Measurements from ENCODE around the gene GNA14. TPM values are rescaled to one million over a fixed set of nuclear protein-coding genes. Genes with fewer than 3 reads are reported as not detected.

GNA14 gene
- total RNA-seq, 3 donors from 2014 or later (not counting 1 experiment from before 2014, with no cell fraction given): 1.8 TPM; not detected in 2

DNA sequence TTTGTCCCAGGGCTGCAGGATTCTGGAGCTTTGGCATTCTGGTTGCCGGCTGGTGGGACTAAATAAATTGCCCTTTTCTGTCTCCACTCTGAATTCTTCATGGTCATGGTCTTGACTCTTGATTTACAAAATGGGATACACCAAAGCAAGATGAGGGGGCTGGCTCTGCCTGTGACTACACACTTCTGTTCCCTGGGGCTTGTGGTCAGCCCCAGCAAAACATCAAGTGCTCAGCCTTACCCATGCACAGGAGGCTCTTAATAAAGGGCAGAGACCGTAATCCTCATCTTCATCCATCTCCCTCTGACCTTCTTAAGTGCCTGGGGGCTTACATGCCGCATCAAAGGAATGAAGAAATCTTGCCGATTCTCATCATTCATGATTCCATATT is 198.0 kb downstream of the GNA14 start:
- H3K36me3 ChIP-seq (ENCODE audit: control insufficient read depth, insufficient read depth, low read length): no peaks in the 10 kb centered on the region
- H3K4me3 ChIP-seq (ENCODE audit: low read length): no peak overlapping the region
- no peaks in the 10 kb centered on the region for H3K4me1 ChIP-seq (ENCODE audit: control insufficient read depth, insufficient read depth, low read length)
- no peak for ATAC-seq
- TF ChIP-seq, protein P1, sequence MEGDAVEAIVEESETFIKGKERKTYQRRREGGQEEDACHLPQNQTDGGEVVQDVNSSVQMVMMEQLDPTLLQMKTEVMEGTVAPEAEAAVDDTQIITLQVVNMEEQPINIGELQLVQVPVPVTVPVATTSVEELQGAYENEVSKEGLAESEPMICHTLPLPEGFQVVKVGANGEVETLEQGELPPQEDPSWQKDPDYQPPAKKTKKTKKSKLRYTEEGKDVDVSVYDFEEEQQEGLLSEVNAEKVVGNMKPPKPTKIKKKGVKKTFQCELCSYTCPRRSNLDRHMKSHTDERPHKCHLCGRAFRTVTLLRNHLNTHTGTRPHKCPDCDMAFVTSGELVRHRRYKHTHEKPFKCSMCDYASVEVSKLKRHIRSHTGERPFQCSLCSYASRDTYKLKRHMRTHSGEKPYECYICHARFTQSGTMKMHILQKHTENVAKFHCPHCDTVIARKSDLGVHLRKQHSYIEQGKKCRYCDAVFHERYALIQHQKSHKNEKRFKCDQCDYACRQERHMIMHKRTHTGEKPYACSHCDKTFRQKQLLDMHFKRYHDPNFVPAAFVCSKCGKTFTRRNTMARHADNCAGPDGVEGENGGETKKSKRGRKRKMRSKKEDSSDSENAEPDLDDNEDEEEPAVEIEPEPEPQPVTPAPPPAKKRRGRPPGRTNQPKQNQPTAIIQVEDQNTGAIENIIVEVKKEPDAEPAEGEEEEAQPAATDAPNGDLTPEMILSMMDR (IDR thresholded peaks at IDR 0.05): no peak
- Mint-ChIP-seq H3K36me3 (no peaks in the 10 kb centered on the region), H3K4me3 (no peak overlapping the region), H3K9me3 (peaks cover 0 to 5% of the 10 kb centered on the region in 2 donors), H3K27ac (no peak overlapping the region), H3K27me3 (ENCODE audit: low read depth in 2 of 2) (peaks cover 18 to 33% of the 10 kb centered on the region in 2 donors), H3K4me1 (peaks cover 7 to 10% of the 10 kb centered on the region in 2 donors)
- no peak overlapping the region for H3K27ac ChIP-seq (ENCODE audit: low read length)
- intact Hi-C loops (cut with micrococcal nuclease): no loop called here
- 99% methylated on average over 4 of the region's 4 CpGs for WGBS (ENCODE audit: insufficient coverage)
- no peak for DNase-seq
- H3K9me3 ChIP-seq (ENCODE audit: control insufficient read depth, insufficient read depth, low read length): peaks cover 4% of the 10 kb centered on the region
- H3K27me3 ChIP-seq (ENCODE audit: control insufficient read depth, insufficient read depth, low read length): no peaks in the 10 kb centered on the region

DNA sequence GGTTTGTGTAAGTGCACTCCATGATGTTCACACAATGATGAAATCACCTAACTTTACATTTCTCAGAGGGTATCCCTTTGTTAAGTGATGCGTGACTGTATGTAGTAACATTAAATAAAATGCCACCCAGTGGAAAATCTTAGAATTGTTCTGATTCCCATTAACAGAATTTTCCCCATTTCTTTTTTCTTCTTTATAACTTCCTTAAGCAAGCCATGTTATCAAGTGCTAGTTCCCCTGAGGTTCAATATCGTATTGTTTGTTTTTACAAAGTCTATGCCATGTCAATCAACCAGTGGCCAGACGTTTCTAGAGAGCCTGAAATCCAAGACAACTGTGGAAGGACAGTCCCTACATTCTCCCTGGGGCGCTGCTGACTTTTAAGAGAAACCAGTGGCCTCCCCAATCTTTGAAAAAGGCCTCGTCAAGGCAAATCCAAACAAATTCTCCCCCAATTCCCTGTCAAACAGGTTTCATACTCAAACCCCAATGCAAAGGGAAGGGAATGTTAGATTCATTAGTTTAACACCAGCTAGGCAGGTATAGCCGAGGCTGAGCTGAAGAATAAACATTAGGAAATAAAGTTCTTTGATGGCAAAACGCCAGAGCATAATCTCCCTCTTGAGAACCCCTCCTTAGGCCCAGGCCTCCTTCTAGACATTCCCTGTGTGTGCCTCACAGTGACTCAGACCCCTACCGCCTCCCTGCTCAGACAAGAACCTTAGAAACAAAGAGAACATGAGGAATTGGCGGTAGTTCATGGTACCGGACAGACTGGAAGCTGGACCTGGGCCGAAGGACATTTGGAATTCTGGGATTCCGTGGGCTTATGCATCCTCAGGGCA is 198.7 kb downstream of the GNA14 start:
- intact Hi-C loops (cut with micrococcal nuclease): no loop called here
- Mint-ChIP-seq H3K9me3 (peaks cover 0 to 5% of the 10 kb centered on the region in 2 donors), H3K4me1 (peaks cover 7 to 10% of the 10 kb centered on the region in 2 donors)

DNA sequence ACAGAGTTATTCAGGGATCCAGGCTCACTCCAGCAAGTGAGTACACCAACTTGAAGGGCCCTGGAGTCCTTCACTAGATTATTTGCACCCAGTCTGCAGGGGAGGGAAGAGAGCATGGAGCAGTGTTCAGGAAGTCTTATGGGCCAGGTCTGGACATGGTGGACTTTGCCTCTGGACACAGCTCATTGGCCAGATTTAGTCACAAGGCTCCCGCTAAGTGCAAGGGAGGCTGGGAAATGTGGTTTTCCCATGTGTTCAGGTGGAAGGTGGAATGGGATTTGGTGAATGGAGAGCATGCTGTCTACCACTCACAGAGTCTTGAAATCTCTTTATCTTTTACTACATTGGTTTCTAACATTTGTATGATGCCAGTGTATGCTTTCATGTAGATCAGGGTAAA is 200.5 kb downstream of the GNA14 start:
- Mint-ChIP-seq H3K27me3 (ENCODE audit: low read depth in 2 of 2) (peaks cover 16 to 17% of the 10 kb centered on the region in 2 donors), H3K36me3 (no peaks in the 10 kb centered on the region), H3K4me3 (no peak overlapping the region), H3K9me3 (peaks cover 0 to 5% of the 10 kb centered on the region in 2 donors), H3K27ac (no peak overlapping the region), H3K4me1 (no peaks in the 10 kb centered on the region)
- peaks cover 4% of the 10 kb centered on the region for H3K9me3 ChIP-seq (ENCODE audit: control insufficient read depth, insufficient read depth, low read length)
- H3K36me3 ChIP-seq (ENCODE audit: control insufficient read depth, insufficient read depth, low read length): no peaks in the 10 kb centered on the region
- no peaks in the 10 kb centered on the region for H3K4me1 ChIP-seq (ENCODE audit: control insufficient read depth, insufficient read depth, low read length)
- H3K27me3 ChIP-seq (ENCODE audit: control insufficient read depth, insufficient read depth, low read length): no peaks in the 10 kb centered on the region
- intact Hi-C loops (cut with micrococcal nuclease): no loop called here
- no peak overlapping the region for H3K27ac ChIP-seq (ENCODE audit: low read length)
- ATAC-seq: no peak
- no peak overlapping the region for H3K4me3 ChIP-seq (ENCODE audit: low read length)
- no peak for DNase-seq
- TF ChIP-seq, protein P1 (IDR thresholded peaks at IDR 0.05): no peak
- WGBS (ENCODE audit: insufficient coverage): 100% methylated on average over 1 of the region's 1 CpG

More for the DNA sequence above, 198.7 kb downstream of the GNA14 start:
- Mint-ChIP-seq H3K27ac (no peak overlapping the region), H3K36me3 (no peaks in the 10 kb centered on the region), H3K4me3 (no peak overlapping the region), H3K27me3 (ENCODE audit: low read depth in 2 of 2) (peaks cover 21 to 27% of the 10 kb centered on the region in 2 donors)
- TF ChIP-seq, protein P1 (IDR thresholded peaks at IDR 0.05): no peak
- no peaks in the 10 kb centered on the region for H3K4me1 ChIP-seq (ENCODE audit: control insufficient read depth, insufficient read depth, low read length)
- DNase-seq: no peak
- ATAC-seq: no peak
- no peak overlapping the region for H3K27ac ChIP-seq (ENCODE audit: low read length)
- no peaks in the 10 kb centered on the region for H3K27me3 ChIP-seq (ENCODE audit: control insufficient read depth, insufficient read depth, low read length)
- H3K4me3 ChIP-seq (ENCODE audit: low read length): no peak overlapping the region
- 82% methylated on average over 10 of the region's 12 CpGs for WGBS (ENCODE audit: insufficient coverage)
- H3K36me3 ChIP-seq (ENCODE audit: control insufficient read depth, insufficient read depth, low read length): no peaks in the 10 kb centered on the region
- H3K9me3 ChIP-seq (ENCODE audit: control insufficient read depth, insufficient read depth, low read length): peaks cover 4% of the 10 kb centered on the region
